ENCODE measurements around the gene CUL3.
"Not testable (repeated sequence)": the region's sequence is repeated elsewhere in the genome, so short reads cannot be mapped to it uniquely, and the experiment has no call there.

The CUL3 gene

DNA sequence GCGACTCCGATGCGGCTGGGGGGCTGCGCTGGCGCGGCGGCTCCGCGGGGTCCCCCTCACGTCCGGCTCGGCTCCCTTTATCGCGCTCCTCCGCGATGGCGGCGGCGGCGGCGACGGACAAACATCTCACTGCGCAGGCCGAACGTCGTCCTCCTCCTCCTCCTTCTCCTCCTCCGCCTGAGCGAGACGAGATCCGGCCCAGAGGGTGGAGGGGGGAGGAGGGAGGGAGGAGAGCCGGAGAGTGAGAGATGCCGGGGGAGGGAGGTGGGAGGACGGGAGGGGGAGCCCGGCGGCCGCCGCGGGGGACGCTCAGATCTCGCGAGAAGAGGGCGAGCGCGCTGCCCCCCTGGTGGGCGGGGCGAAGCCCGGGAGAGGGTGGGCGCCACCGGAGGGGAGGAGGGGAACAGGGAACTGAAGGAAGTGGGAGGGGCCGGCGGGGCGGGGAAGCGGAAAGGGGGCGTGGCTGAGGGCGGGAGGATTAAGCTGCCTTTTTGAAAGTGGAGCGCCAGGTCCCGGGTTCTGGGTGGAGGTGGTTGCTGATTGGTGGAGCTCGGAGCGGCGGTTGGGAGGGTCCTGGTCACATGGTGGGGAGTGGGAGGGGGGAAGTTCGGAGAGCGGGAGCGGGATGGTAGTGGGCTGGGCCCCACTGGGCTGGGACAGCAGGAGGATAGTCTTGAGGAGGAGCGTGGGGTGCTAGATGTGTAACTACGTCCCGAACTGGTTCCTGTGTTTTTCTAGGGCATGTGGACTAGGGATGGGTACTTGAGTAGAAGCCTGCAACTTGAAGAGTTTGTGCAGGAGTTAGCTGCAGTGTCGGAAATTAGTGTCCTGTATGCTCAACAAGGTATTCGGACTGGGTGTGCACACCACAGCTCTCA is at the start of gene CUL3:
TSS of gene CUL3 (minus strand) at position 153 of the 878 bp plus-strand sequence. CDS start 354 bp downstream, outside the sequence.
- DNase-seq (ENCODE audit: low read depth), result peak; percentile 98

DNA sequence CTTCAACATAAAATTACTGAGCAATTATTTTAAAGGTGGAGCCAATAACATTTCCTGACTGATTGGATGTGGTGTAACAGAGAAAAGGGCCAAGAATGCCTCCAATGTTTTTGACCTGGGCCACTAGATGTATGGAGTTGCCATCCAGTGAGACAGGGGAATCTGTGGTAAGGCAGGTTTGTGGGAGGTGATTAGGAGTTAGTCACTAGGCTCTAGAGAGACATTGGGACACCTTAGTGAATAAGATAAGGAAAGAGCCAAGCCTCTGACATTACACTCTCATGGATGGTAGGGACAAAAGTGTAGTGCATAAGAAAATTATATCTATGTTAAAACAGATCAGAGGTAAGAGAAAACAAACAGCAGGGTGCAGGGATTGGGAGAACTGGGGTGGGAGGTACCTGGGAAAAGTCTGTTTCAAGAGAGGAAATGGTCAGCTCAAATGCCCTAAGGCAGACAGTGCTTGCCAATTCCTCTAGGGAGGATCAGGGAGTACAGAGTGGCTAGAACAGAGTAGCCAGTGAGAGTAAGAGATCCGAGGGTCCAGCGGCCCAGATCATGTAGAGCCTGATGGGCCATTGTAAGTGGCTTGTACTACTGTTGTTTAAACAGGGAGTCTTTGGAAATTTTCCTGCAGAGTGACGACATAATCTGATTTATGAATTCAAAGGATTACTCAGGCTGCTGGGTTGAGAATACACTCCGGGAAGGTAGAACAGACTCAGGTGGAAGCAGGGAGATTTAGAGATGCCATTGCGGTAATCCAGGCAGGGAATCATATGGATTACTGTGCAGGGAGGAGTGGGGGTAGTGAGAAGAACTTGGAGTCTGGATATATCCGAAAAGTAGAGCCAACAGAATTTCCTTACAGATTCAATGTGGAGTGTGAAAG is 45.7 kb upstream of the CUL3 start:
- DNase-seq (ENCODE audit: low read depth), result no peak

DNA sequence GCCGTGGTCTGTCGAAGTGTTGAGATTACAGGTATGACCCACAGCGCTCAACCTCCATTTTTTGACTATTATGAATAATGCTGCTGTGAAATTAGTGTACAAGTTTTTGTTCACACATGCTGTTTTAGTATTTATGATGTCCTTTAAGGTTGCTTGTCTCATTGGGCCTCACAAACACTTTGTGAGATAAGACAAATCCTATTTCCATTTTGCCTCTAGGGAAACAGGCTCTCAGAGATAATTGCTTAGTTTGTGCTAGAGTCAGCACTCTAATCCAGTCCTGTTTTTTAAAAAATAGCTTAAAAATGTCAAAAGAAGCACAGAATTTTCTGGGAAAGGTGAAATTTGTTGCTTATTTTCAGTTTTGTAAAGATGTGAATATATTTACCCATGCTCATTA is 43.3 kb upstream of the CUL3 start:
- no peak for DNase-seq (ENCODE audit: low read depth)

DNA sequence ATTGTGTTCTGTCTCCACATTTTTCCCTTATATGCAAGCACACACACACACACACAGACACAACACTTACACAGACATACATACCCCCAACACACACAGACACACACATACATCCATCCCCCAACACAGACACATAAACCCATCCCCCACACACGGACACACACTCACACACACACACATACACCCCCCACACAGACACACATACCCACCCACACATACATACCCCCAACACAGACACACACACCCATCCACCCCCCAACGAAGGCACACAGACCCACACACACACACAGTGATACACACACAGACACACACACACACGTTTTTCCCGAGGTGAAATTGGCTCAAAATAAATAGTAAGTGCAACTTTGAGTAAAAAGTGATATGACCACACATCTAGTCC is 41.6 kb upstream of the CUL3 start:
- DNase-seq (ENCODE audit: low read depth), result no peak

DNA sequence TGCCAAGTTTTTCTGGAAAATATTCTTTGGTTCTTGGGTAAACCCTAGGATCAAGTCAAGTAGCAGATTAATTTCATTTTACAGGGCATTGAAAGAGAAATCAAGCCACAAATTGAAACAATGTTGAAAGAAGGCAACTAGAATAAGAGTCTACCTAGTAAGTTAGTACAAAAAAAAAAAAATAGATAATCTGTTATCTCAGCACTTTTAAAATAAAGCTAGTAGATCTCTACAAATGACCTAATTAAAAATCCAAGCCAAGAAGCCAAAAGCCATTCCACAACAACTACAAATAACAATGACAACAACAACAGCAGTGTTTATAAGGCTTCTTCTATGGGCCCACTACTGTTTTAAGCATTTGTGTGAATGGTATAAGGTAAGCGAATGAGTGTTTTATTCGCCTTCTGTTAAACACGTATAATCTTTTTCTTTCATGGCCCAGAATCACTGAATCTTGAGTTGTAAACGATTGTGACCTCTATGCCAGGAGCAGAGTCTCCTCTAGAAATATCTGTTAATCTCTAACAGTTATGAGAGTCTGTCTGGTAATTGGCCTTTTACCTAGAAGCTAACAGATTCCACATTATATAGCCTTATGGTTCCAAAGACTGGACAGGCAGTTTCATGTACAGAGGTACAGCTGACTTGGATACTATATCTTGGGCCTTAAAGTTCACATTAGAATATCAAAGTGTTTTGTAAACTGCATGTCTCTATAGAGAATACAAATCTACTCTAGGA is 28.6 kb upstream of the CUL3 start:
- no peak for DNase-seq (ENCODE audit: low read depth)

DNA sequence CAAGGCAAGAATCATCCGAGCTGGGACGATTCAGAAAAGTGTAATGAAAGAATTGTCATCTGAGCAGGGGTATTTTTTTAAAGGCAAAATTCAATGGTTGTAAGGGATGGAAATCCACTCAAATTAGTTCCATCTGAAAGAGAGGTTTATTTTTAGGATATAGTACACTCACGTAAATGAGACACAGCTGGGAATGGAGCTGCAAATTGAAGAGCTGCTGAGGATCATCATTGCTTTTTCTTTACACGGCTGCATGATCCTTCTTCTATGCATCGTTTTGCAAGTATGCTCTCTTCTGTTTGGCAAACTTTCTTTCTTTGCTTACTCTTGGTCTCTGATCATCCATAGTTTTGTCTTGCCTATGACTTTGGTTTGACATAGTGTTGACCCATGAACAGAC is 27.4 kb upstream of the CUL3 start:
- DNase-seq (ENCODE audit: low read depth), result no peak

DNA sequence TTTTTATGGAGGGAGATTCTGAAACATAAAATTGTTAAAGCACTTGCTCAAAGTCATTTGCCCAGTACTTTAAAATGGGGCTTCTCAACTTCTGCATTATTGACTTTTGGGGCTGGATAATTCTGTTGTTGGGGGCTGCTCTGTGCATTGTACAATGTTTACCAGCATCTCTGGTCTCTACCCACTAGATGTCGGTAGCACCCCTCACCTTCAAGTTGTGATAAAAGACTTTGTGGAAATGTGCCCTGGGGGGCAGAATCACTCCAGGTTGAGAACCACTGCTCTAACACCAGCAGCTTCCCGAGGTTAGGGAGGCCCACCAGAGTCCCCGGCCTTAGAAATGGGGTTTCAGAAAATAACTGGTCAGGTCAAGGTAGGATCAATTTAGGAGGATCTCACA is 26.8 kb upstream of the CUL3 start:
- no peak for DNase-seq (ENCODE audit: low read depth)

DNA sequence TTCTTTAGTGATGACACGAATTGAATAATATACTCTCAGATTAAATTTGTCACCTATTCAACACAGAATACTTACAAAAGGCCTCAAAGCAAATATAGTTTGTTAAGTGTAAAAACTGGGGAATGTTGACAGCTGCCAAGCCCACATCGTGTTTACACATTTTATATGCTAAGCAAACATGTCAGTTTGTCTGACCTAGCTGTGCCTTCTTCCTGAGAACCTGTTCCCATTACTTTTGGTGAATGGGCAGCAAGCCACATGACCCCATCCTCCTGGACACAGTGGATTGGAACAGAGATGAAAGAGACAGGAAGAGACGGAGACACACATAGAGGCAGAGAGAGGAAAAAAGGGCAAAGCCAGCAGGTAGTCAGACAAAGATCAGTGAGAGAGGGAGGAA is 22.9 kb upstream of the CUL3 start:
- no peak for DNase-seq (ENCODE audit: low read depth)

DNA sequence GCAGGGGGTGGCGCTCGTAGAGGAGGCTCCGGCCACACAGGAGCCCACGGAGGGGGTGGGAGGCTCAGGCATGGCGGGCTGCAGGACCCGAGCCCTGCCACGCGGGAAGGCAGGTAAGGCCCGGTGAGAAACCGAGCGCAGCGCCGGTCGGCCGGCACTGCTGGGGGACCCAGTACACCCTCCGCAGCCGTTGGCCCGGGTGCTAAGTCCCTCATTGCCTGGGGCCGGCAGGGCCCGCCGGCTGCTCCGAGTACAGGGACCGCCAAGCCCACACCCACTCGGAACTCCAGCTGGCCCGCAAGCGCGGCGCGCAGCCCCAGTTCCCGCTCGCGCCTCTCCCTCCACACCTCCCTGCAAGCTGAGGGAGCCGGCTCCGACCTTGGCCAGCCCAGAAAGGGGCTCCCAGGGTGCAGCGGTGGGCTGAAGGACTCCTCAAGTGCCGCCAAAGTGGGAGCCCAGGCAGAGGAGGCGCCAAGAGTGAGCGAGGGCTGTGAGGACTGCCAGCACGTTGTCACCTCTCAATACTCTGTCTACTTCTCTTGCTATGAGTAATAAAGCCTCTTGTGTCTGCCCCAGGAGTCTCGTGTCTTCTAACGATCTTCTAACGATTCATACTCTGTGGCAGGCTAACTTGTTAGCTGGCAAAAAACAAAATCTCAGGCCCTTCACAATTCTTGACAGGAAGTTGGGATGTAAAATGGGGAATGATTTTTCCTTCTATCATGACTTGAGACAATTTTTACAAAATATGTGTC is 18.8 kb upstream of the CUL3 start:
- DNase-seq (ENCODE audit: low read depth), result not testable (repeated sequence)

DNA sequence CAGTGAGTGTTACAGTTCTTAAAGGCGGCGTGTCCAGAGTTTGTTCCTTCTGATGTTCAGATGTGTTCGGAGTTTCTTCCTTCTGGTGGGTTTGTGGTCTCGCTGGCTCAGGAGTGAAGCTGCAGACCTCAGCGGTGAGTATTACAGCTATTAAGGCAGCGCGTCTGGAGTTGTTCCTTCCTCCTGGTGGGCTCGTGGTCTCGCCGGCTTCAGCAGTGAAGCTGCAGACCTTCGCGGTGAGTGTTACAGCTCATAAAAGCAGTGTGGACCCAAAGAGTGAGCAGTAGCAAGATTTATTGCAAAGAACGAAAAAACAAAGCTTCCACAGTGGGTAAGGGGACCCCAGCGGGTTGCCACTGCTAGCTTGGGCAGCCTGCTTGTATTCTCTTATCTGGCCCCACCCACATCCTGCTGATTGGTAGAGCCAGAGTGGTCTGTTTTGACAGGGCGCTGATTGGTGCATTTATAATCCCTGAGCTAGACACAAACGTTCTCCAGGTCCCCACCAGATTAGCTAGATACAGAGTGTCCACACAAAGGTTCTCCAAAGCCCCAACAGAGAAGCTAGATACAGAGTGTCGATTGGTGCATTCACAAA is 17.7 kb upstream of the CUL3 start:
- DNase-seq (ENCODE audit: low read depth), result not testable (repeated sequence)

DNA sequence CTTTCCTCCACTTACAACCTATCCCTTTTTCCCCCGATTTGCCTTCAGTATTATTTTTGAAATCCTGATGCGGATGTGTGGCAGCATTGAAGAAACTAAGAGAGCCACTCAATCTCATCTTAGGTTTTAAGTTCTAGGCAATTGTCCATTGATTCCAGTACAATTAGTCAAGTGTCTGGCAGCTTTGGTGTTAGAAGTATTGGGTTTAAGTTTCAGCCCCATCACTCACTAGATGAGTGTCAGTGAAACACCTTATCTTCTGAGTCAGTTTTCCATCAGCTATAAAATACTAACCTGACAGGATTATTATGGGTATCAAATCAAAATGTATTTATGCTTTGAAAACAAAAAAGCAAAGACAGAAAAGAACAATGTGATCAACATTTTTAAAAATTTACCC is 16.8 kb upstream of the CUL3 start:
- no peak for DNase-seq (ENCODE audit: low read depth)

DNA sequence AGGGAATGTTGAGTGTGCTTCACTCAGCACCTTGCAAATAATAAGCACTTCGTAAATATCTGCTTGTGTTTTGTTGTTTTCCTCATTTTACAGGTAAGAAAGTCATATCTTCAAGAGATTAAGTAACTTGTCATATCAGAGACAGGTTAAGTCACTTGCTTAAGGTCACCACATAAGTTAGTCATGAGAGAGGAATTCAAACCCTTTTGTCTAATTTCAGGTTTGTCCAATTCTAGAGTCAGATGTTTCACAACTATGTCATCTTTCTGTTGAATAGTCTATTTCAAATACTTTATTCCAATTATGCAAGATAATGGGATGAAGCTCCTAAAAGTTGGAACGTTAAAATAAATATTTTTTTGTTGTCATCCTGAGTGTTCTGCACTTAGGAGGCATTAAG is 13.5 kb upstream of the CUL3 start:
- DNase-seq (ENCODE audit: low read depth), result no peak

DNA sequence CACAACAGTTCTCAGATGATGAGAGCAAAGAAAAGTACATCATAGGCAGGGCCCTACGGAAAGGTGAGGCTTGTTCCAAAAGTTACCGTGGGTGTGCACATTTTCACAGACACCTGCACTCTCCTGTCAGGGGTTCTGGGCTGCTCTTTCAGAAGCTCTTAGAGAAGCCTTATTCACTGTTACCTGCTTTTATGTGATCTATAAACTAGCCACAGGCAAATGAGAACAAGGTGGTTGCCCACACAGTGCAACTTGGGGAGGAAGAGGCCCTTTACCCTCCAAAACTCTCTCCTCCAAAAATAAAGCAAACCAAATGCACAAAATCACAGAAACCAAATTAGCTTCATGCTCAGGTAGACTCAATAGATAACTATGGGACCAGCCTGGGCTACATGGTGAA is 11.1 kb upstream of the CUL3 start:
- DNase-seq (ENCODE audit: low read depth), result no peak

DNA sequence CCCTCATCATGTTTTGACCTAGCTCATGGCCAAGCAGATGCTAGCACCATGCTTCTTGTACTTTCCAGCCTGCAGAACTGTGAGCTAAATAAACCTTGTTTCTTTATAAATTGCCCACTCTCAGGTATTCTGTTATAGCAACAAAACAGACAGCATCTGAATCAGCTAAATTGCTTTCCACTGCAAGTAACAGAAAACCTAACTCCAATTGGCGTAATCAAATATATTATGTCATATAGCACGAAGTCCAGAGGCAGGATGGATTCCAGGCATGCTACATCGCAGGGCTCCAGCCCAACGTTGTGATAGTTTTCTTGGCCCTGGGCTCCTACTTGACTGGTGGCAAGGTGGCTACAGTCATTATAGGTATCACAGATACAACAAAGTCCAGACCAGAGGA is 10.4 kb upstream of the CUL3 start:
- no peak for DNase-seq (ENCODE audit: low read depth)

DNA sequence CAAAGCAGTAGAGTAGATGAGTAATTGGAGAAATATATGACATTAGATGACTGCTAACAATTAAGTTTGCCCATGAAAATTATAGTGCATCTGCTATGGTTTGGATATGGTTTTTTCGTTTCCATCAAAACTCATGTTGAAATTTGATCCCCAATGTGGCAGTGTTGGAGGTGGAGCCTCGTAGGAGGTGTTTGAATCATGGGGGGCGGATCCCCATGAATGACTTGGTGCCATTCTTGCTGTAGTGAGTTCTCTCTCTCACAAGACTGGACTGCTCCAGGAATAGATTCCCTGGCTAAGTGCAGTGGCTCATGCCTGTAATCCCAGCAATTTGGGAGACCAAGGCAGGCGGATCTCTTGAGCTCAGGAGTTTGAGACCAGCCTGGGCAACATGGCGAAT is 9.7 kb upstream of the CUL3 start:
- DNase-seq (ENCODE audit: low read depth), result no peak

DNA sequence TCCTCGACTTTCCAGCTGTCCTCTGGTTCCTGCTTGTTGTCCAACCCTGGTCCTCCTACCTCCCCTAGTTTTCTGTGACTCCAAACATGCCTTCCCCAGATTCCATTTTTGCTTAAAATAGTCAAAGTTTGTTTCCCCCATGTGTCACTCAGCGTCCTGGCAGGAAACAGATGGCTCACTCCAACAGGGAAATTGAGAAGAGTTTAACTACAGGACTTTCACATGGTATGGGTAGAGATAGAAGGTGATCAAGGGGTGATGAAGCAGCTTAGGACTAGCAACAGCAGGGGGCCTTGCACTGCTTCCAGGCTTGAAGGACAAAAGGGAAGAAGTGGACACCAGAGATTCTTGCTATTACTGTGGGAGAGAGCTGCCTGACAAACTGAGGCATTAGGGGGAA is 6.1 kb upstream of the CUL3 start:
- no peak for DNase-seq (ENCODE audit: low read depth)

DNA sequence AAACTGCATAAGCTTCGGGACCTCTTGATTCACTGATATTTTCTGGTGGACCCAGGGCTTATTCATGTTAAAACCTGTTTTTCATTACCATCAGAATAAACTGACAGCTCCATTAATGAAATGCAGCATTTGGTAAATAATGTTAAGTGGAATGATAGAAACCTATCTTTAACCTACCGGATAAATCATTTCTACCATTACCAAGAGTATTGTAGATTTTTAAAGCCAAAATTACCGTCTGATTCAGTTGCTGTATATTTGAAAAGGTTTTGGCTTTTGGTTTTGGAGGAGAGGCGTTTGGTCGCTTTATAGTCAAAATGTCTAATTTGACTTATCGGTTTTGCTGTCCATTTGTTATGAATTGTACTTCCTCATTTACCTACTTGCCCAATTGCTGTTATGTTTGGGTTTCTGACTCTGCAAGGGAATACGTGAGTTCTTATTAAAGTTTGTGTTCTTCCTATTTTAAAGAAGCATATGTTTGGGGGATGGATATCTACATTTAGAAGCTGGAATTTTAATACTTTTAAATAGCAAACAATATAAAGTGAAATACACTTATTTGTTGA is 1.0 kb upstream of the CUL3 start:
- no peak for DNase-seq (ENCODE audit: low read depth)

DNA sequence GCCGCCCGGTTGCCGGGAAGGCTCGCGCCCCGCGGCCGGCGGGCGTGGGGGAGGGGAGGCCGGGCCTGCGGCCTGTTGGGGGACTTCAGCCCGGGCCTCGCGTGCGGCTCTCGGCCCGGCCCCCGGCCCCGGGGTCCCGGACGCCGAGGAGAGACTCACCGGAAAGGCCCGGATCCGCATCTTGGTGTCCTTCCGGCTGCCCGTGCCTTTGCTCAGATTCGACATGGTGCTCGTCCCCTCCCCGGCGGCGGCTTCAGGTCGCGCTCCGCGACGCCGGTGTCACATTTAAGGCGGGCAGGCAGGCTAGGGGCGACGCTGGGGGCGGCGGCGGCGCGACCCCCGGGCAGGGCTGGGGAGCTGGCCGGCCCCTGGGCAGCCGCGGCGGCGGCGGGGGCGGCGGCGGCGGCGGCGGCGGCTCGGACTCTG is 365 bp downstream of the CUL3 start:
- DNase-seq (ENCODE audit: low read depth), result peak; percentile 37

DNA sequence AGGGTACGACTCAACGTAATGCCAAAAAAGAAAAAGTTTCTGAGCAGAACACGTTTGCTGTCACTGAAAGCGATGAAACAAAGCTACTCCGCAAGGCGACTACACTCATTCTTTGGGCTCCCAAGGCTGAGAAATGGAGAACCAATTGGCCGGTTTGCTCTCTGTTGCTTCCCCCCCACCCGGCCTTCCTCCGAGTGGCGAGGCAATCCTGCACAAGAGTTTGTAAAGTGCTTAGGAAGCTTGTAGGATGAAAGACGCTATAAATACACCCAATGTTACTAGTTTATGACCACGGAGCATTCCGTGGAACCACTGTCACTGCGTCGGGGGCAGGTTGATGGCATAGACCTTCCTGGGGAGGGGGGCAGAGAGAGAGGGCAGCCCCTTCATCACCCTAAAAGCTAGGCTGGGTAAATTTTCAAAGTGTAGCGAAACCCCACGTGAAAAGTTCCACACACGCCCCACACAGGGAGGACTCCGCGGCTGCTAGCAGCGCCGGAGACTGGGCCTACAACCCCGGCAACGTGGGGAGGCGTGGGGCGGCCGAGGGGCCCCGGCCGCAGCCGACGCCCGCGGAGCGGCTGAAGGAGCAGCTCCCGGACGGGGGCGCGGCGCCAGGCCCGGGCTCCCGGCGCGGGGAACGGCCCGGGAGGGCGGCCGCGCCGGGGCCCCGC is 915 bp downstream of the CUL3 start:
- DNase-seq (ENCODE audit: low read depth), result no peak

DNA sequence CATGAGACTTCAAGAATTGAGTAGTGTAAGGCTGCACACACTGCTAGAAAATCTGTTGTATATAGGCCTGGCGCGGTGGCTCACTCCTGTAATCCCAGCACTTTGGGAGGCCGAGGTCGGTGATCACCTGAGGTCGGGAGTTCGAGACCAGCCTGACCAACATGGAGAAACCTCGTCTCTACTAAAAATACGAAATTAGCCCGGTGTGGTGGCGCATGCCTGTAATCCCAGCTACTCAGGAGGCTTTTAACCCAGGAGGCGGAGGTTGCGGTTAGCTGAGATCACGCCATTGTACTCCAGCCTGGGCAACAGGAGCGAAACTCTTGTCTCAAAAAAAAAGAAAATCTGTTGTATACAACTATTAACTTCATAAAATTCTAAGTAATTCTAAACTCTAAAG is 2.1 kb downstream of the CUL3 start:
- not testable (repeated sequence) for DNase-seq (ENCODE audit: low read depth)

Measured in T-helper 22 cell (primary cell).